ENCODE measurements around the gene STXBP4.

DNA sequence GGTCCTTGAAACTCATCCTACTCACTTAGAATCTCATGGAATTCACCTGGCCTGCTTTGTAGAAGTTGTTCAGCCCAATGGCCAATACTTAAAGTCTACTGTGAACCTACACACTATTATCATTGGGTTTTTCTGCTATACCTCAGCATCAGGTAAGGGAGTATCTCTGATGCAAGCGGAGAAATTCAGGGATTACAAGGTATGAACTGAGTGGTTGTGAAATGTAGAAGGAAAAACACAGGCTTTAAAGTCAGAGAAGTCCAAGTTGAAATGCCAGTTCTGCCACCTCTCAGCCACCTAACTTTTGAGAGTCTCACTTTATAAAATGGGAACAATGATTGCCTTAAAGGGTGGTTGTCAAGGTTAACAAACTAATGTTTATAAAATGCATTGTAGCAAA is 31.1 kb upstream of the STXBP4 start:
- TF ChIP-seq POLR2A (IDR thresholded peaks at IDR 0.05; ENCODE audit: low read depth, low read length) = no peak
- TF ChIP-seq, protein P1, sequence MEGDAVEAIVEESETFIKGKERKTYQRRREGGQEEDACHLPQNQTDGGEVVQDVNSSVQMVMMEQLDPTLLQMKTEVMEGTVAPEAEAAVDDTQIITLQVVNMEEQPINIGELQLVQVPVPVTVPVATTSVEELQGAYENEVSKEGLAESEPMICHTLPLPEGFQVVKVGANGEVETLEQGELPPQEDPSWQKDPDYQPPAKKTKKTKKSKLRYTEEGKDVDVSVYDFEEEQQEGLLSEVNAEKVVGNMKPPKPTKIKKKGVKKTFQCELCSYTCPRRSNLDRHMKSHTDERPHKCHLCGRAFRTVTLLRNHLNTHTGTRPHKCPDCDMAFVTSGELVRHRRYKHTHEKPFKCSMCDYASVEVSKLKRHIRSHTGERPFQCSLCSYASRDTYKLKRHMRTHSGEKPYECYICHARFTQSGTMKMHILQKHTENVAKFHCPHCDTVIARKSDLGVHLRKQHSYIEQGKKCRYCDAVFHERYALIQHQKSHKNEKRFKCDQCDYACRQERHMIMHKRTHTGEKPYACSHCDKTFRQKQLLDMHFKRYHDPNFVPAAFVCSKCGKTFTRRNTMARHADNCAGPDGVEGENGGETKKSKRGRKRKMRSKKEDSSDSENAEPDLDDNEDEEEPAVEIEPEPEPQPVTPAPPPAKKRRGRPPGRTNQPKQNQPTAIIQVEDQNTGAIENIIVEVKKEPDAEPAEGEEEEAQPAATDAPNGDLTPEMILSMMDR (IDR thresholded peaks at IDR 0.05; ENCODE audit: extremely low read depth in 1 of 2, insufficient read depth in 1 of 2, low read depth in 1 of 2, low read length in 2 of 2) = no peak
- TF ChIP-seq JUN (IDR thresholded peaks at IDR 0.05; ENCODE audit: borderline replicate concordance, insufficient read depth, insufficient read length, low read depth) = no peak
